Measurements from ENCODE around the gene CHD3. TPM values are rescaled to one million over a fixed set of nuclear protein-coding genes. Genes with fewer than 3 reads are reported as not detected.

Gene CHD3
- total RNA-seq, 2 experiments from 2014 or later, result 130 to 139 TPM

DNA sequence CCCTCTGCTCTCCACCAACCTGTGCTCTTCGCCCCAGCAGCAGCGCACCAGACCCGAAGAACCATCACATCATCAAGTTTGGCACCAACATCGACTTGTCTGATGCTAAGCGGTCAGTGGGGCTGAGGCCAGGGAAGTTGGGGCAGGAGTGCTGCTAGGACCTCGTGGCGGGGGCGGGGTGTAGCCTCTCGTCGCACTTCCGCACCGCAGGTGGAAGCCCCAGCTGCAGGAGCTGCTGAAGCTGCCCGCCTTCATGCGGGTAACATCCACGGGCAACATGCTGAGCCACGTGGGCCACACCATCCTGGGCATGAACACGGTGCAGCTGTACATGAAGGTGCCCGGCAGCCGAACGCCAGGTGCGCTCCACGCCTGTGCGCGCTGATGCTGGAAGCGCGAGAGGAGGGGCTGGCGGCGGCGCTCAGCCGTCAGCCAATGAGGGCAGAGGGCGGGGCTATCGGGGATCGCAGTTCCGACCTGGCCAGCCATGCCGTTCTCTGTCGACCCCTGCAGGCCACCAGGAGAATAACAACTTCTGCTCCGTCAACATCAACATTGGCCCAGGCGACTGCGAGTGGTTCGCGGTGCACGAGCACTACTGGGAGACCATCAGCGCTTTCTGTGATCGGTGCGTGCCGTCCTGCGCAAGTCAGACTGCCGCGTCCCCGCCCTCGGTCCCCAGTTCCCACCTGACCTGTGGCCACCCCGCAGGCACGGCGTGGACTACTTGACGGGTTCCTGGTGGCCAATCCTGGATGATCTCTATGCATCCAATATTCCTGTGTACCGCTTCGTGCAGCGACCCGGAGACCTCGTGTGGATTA is 36.9 kb upstream of the CHD3 start:
- Mint-ChIP-seq H3K27me3 (no peaks in the 10 kb centered on the region), H3K9me3 (no peaks in the 10 kb centered on the region), H3K27ac (peak overlapping the region; percentile 67), H3K4me3 (peak overlapping the region; percentile 76), H3K4me1 (ENCODE audit: low read depth) (peaks cover 53% of the 10 kb centered on the region), H3K36me3 (ENCODE audit: low read depth) (peaks cover 54% of the 10 kb centered on the region)
- CTCF ChIA-PET, result interaction anchor here (0.7 to 3.5 kb wide), 12 partner anchors 9 to 205 kb away, joined by 3 to 49 read pairs (median 4); partner anchors contain the start of gene KDM6B
- POLR2A ChIA-PET, result interaction anchor here (8.2 kb wide), 1 partner anchor 16 kb away, joined by 74 read pairs; the partner anchor contains the start of gene KDM6B
- TF ChIP-seq, protein P1, sequence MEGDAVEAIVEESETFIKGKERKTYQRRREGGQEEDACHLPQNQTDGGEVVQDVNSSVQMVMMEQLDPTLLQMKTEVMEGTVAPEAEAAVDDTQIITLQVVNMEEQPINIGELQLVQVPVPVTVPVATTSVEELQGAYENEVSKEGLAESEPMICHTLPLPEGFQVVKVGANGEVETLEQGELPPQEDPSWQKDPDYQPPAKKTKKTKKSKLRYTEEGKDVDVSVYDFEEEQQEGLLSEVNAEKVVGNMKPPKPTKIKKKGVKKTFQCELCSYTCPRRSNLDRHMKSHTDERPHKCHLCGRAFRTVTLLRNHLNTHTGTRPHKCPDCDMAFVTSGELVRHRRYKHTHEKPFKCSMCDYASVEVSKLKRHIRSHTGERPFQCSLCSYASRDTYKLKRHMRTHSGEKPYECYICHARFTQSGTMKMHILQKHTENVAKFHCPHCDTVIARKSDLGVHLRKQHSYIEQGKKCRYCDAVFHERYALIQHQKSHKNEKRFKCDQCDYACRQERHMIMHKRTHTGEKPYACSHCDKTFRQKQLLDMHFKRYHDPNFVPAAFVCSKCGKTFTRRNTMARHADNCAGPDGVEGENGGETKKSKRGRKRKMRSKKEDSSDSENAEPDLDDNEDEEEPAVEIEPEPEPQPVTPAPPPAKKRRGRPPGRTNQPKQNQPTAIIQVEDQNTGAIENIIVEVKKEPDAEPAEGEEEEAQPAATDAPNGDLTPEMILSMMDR (IDR thresholded peaks at IDR 0.05), result peak; percentile 97
- intact Hi-C loops (cut with micrococcal nuclease), result loop anchor here (10.0 kb wide), 1 partner anchor 277 kb away; the partner anchor contains the start of gene CD68
- ATAC-seq (peak; percentile 94), DNase-seq (peak; percentile 94)

DNA sequence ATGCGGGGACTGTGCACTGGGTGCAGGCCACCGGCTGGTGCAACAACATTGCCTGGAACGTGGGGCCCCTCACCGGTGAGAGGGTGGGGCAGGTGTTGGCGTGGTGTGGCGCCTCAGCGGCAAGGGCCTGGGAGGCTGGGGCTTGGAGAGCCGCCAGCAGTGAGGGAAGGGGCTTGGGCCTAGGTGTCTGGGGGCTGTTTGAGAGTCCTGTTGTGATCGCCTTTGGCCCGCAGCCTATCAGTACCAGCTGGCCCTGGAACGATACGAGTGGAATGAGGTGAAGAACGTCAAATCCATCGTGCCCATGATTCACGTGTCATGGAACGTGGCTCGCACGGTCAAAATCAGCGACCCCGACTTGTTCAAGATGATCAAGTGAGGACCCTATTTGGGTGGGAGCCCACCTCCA is 36.3 kb upstream of the CHD3 start:
- no peak overlapping the region for H3K4me3 Mint-ChIP-seq
- TF ChIP-seq, protein P1 (IDR thresholded peaks at IDR 0.05), result no peak
- POLR2A ChIA-PET, result interaction anchor here (8.2 kb wide), 1 partner anchor 16 kb away, joined by 74 read pairs; the partner anchor contains the start of gene KDM6B

DNA sequence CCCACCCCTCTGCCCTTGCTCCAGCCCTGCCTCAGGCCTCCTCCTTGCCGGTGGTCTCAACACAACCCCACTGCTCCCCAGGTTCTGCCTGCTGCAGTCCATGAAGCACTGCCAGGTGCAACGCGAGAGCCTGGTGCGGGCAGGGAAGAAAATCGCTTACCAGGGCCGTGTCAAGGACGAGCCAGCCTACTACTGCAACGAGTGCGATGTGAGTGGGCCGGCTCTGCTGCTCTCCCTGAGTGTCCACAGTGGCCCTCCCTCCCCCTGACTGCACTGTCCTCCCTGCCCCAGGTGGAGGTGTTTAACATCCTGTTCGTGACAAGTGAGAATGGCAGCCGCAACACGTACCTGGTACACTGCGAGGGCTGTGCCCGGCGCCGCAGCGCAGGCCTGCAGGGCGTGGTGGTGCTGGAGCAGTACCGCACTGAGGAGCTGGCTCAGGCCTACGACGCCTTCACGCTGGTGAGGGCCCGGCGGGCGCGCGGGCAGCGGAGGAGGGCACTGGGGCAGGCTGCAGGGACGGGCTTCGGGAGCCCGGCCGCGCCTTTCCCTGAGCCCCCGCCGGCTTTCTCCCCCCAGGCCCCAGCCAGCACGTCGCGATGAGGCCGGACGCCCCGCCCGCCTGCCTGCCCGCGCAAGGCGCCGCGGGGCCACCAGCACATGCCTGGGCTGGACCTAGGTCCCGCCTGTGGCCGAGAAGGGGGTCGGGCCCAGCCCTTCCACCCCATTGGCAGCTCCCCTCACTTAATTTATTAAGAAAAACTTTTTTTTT is 35.5 kb upstream of the CHD3 start:
- POLR2A ChIA-PET, result interaction anchor here (1.2 kb wide), 1 partner anchor 8 kb away, joined by 5 read pairs; no protein-coding TSS in a partner anchor
- TF ChIP-seq, protein P1 (IDR thresholded peaks at IDR 0.05), result no peak
- H3K9me3 Mint-ChIP-seq, result no peaks in the 10 kb centered on the region
- DNase-seq, result peak; percentile 3
- intact Hi-C loops (cut with micrococcal nuclease), result loop anchor here (10.0 kb wide), 1 partner anchor 278 kb away; the partner anchor contains the start of gene CD68
- ATAC-seq, result no peak
- peaks cover 45% of the 10 kb centered on the region for H3K4me1 Mint-ChIP-seq (ENCODE audit: low read depth)
- CTCF ChIA-PET, result no interaction called here
- H3K27me3 Mint-ChIP-seq, result no peaks in the 10 kb centered on the region
- peaks cover 47% of the 10 kb centered on the region for H3K36me3 Mint-ChIP-seq (ENCODE audit: low read depth)
- no peak overlapping the region for H3K27ac Mint-ChIP-seq
- no peak overlapping the region for H3K4me3 Mint-ChIP-seq

More for the DNA sequence above, 36.3 kb upstream of the CHD3 start:
- Mint-ChIP-seq H3K27ac (no peak overlapping the region), H3K4me1 (ENCODE audit: low read depth) (peaks cover 48% of the 10 kb centered on the region), H3K9me3 (no peaks in the 10 kb centered on the region), H3K36me3 (ENCODE audit: low read depth) (peaks cover 49% of the 10 kb centered on the region), H3K27me3 (no peaks in the 10 kb centered on the region)
- DNase-seq (no peak), ATAC-seq (no peak)
- CTCF ChIA-PET, result interaction anchor here (1.1 to 3.5 kb wide), 3 partner anchors 18 to 138 kb away, joined by 3 to 49 read pairs (median 9); partner anchors contain the start of gene KDM6B
- intact Hi-C loops (cut with micrococcal nuclease), result loop anchor here (10.0 kb wide), 1 partner anchor 277 kb away; the partner anchor contains the start of gene CD68

DNA sequence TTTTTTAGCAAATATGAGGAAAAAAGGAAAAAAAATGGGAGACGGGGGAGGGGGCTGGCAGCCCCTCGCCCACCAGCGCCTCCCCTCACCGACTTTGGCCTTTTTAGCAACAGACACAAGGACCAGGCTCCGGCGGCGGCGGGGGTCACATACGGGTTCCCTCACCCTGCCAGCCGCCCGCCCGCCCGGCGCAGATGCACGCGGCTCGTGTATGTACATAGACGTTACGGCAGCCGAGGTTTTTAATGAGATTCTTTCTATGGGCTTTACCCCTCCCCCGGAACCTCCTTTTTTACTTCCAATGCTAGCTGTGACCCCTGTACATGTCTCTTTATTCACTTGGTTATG is 34.9 kb upstream of the CHD3 start:
- ChIA-PET CTCF (no interaction called here), POLR2A (interaction anchor here (1.2 kb wide), 1 partner anchor 9 kb away, joined by 5 read pairs; no protein-coding TSS in a partner anchor)
- H3K4me3 Mint-ChIP-seq, result no peak overlapping the region

More for the DNA sequence above, 34.9 kb upstream of the CHD3 start:
- Mint-ChIP-seq H3K4me1 (ENCODE audit: low read depth) (peaks cover 44% of the 10 kb centered on the region), H3K27ac (no peak overlapping the region), H3K36me3 (ENCODE audit: low read depth) (peaks cover 44% of the 10 kb centered on the region), H3K9me3 (no peaks in the 10 kb centered on the region), H3K27me3 (no peaks in the 10 kb centered on the region)
- ATAC-seq (no peak), DNase-seq (no peak)
- intact Hi-C loops (cut with micrococcal nuclease), result loop anchor here (10.0 kb wide), 1 partner anchor 279 kb away; the partner anchor contains the start of gene CD68
- TF ChIP-seq, protein P1 (IDR thresholded peaks at IDR 0.05), result no peak
